IMR-90 (cell line): Measurements from ENCODE around the gene MACF1. TPM values are rescaled to one million over a fixed set of nuclear protein-coding genes. Genes with fewer than 3 reads are reported as not detected.
"Not testable (repeated sequence)": the region's sequence is repeated elsewhere in the genome, so short reads cannot be mapped to it uniquely, and the experiment has no call there.

Experiments used
- ATAC-seq: fragments of 200-7000 bp; cut with Tn5 transposase; 2 replicates; pipeline ENCODE4 v1.9.1; 2020; ENCODE audit warnings: low read depth, mild to moderate bottlenecking, moderate library complexity
- BruUV-seq: library from RNA; stranded (reverse); fragments of 400-500 nt; replicated peaks from 2 replicates; lab custom pipeline; 2021; lab: Mats Ljungman, UMichigan
- CTCF ChIA-PET: fragments of 300-600 bp; formaldehyde crosslinking; extraction: SDS; loops from one replicate; lab custom pipeline; 2021; ENCODE audit warnings: antibody characterized with exemption; lab: Yijun Ruan, JAX
- POLR2A ChIA-PET: fragments of 300-600 bp; sonication (Branson Sonifier 250); formaldehyde crosslinking; loops from one replicate; lab custom pipeline; 2022; ENCODE audit warnings: antibody characterized with exemption; ENCODE audit not compliant: unreplicated experiment; lab: Charles Lee
- DNase-seq: peaks from one replicate; pipeline ENCODE4 v3.0.0; 2013
- H2AFZ ChIP-seq: replicated peaks from 2 replicates; pipeline ENCODE3; 2013; ENCODE audit warnings: low read length, mild to moderate bottlenecking; ENCODE audit not compliant: poor library complexity
- H2AK5ac ChIP-seq: 2 replicates; pipeline ENCODE4 v1.6.1; 2013; ENCODE audit warnings: low read depth, low read length, inconsistent platforms
- H2AK9ac ChIP-seq: replicated peaks from 2 replicates; pipeline ENCODE3; 2013; ENCODE audit warnings: mild to moderate bottlenecking, low read depth, low read length, moderate library complexity; ENCODE audit not compliant: poor library complexity
- H2BK120ac ChIP-seq: 2 replicates; pipeline ENCODE4 v1.6.1; 2013; ENCODE audit warnings: low read depth, low read length, inconsistent platforms
- H2BK15ac ChIP-seq: 3 replicates; pipeline ENCODE4 v1.6.1; 2013; ENCODE audit warnings: low read depth, low read length, inconsistent platforms
- H2BK20ac ChIP-seq: 2 replicates; pipeline ENCODE4 v1.6.1; 2013; ENCODE audit warnings: low read depth, mild to moderate bottlenecking, inconsistent platforms, low read length, moderate library complexity
- H2BK5ac ChIP-seq: 2 replicates; pipeline ENCODE4 v1.6.1; 2013; ENCODE audit warnings: mild to moderate bottlenecking, low read depth, low read length, inconsistent platforms; ENCODE audit not compliant: poor library complexity, severe bottlenecking
- H3K14ac ChIP-seq: replicated peaks from 2 replicates; pipeline ENCODE4 v1.6.1; 2013; ENCODE audit warnings: low read depth, low read length, inconsistent platforms
- H3K18ac ChIP-seq: 2 replicates; pipeline ENCODE4 v1.6.1; 2013; ENCODE audit warnings: low read depth, low read length, control low read depth
- H3K23ac ChIP-seq: 2 replicates; pipeline ENCODE4 v1.6.1; 2013; ENCODE audit warnings: low read depth, low read length, inconsistent platforms
- H3K27ac ChIP-seq: 2 replicates; pipeline ENCODE4 v1.5.1; 2013; ENCODE audit warnings: mild to moderate bottlenecking, control low read depth, low read length; ENCODE audit not compliant: insufficient read depth
- H3K27me3 ChIP-seq: 2 replicates; pipeline ENCODE4 v1.6.1; 2013; ENCODE audit warnings: low read length; ENCODE audit not compliant: control insufficient read depth, insufficient read depth
- H3K36me3 ChIP-seq: 2 replicates; pipeline ENCODE4 v1.6.1; 2013; ENCODE audit warnings: low read length, mixed read lengths; ENCODE audit not compliant: control insufficient read depth, insufficient read depth
- H3K4ac ChIP-seq: 2 replicates; pipeline ENCODE4 v1.6.1; 2013; ENCODE audit warnings: low read depth, low read length, inconsistent platforms
- H3K4me1 ChIP-seq: 2 replicates; pipeline ENCODE4 v1.6.1; 2013; ENCODE audit warnings: low read length, mixed read lengths; ENCODE audit not compliant: control insufficient read depth, insufficient read depth
- H3K4me2 ChIP-seq: 2 replicates; pipeline ENCODE4 v1.6.1; 2013; ENCODE audit warnings: low read depth, mild to moderate bottlenecking, control low read depth, low read length, moderate library complexity
- H3K4me3 ChIP-seq: 2 replicates; pipeline ENCODE4 v1.5.1; 2013; ENCODE audit warnings: low read depth, mild to moderate bottlenecking, control low read depth, low read length, moderate library complexity; ENCODE audit not compliant: insufficient read depth
- H3K56ac ChIP-seq: 2 replicates; pipeline ENCODE4 v1.6.1; 2013; ENCODE audit warnings: low read length, inconsistent platforms; ENCODE audit not compliant: insufficient read depth; ENCODE audit errors: extremely low read depth
- H3K79me1 ChIP-seq, 2 experiments: 2 replicates each; pipeline ENCODE4 v1.6.1; 2013; ENCODE audit warnings: low read length in 2 of 2, inconsistent platforms in 1 of 2, low read depth in 1 of 2
- H3K9ac ChIP-seq: 2 replicates; pipeline ENCODE4 v1.6.1; 2013; ENCODE audit warnings: low read depth, low read length, control low read depth
- H3K9me1 ChIP-seq: 2 replicates; pipeline ENCODE4 v1.6.1; 2013; ENCODE audit warnings: low read length, inconsistent platforms; ENCODE audit not compliant: insufficient read depth
- H3K9me3 ChIP-seq: 2 replicates; pipeline ENCODE4 v1.6.1; 2013; ENCODE audit warnings: low read length; ENCODE audit not compliant: control insufficient read depth, insufficient read depth
- H4K20me1 ChIP-seq: 2 replicates; pipeline ENCODE4 v1.6.1; 2013; ENCODE audit warnings: low read length, inconsistent platforms; ENCODE audit not compliant: insufficient read depth
- H4K5ac ChIP-seq: 2 replicates; pipeline ENCODE4 v1.6.1; 2013; ENCODE audit warnings: mild to moderate bottlenecking, low read depth, low read length, control low read depth
- H4K8ac ChIP-seq, 2 experiments: 2 replicates each; pipeline ENCODE4 v1.6.1; 2013; ENCODE audit warnings: low read depth in 2 of 2, low read length in 2 of 2, control low read depth in 1 of 2, inconsistent platforms in 1 of 2
- H4K91ac ChIP-seq: 2 replicates; pipeline ENCODE4 v1.6.1; 2013; ENCODE audit warnings: low read depth, low read length, inconsistent platforms; ENCODE audit not compliant: insufficient read depth
- BHLHE40 ChIP-seq: fragments of 150-350 bp; IDR thresholded peaks from 2 replicates; pipeline ENCODE4 v1.6.1; 2016; ENCODE audit warnings: mild to moderate bottlenecking, low read depth, low read length
- MAZ ChIP-seq: IDR thresholded peaks from 2 replicates; pipeline ENCODE4 v1.6.1; 2012; ENCODE audit warnings: low read depth, mild to moderate bottlenecking, low read length, improper control_type of control experiment, moderate library complexity, borderline replicate concordance
- WGBS, 2 experiments: methylation state at CpG; one replicate each; pipeline versions ENCODE4 v1.1.5 to v1.1.7; 2013; ENCODE audit warnings: missing lambda C conversion rate in 2 of 2; ENCODE audit not compliant: insufficient read length in 1 of 2; ENCODE audit errors: extremely low coverage in 2 of 2; 5-methylcytosine and 5-hydroxymethylcytosine counted together
- dilution Hi-C: fragments of 300-500 bp; cut with HindIII; formaldehyde crosslinking; loops from one replicate; pipeline ENCODE4 v1.14.3; 2018; ENCODE audit warnings: low sequenced_read_pairs; ENCODE audit not compliant: unreplicated experiment
- in situ Hi-C: fragments of 300-500 bp; cut with MboI; formaldehyde crosslinking; loops from 3 replicates; pipeline ENCODE4 v1.14.3; 2019; ENCODE audit warnings: low sequenced_read_pairs, inconsistent platforms, mixed read lengths
- intact Hi-C: fragments of 100-400 bp; cut with micrococcal nuclease; formaldehyde crosslinking; loops from 2 replicates; pipeline ENCODE4 v1.10.0; 2022
- polyA plus RNA-seq, 3 experiments: library from polyadenylated mRNA; depleted of rRNA; stranded (reverse); fragments of >200 nt; gene quantifications; 2 replicates each; pipeline ENCODE4 v1.2.3, GENCODE V29; 2012; ENCODE audit warnings: low replicate concordance in 1 of 3
- total RNA-seq: library from RNA; depleted of rRNA; stranded (reverse); fragments of >200 nt; gene quantifications from 2 replicates; pipeline ENCODE4 v1.2.3, GENCODE V29; 2012
- TF ChIP-seq, protein P1 (sequence below): conservative IDR thresholded peaks from 2 replicates; pipeline ENCODE4 v1.5.1; 2012; ENCODE audit warnings: mild to moderate bottlenecking, low read depth, low read length, improper control_type of control experiment

The MACF1 gene
- total and polyA plus RNA-seq, 2 of the 4 experiments (the other 2 are of a cell fraction): 67.6 to 369 TPM

DNA sequence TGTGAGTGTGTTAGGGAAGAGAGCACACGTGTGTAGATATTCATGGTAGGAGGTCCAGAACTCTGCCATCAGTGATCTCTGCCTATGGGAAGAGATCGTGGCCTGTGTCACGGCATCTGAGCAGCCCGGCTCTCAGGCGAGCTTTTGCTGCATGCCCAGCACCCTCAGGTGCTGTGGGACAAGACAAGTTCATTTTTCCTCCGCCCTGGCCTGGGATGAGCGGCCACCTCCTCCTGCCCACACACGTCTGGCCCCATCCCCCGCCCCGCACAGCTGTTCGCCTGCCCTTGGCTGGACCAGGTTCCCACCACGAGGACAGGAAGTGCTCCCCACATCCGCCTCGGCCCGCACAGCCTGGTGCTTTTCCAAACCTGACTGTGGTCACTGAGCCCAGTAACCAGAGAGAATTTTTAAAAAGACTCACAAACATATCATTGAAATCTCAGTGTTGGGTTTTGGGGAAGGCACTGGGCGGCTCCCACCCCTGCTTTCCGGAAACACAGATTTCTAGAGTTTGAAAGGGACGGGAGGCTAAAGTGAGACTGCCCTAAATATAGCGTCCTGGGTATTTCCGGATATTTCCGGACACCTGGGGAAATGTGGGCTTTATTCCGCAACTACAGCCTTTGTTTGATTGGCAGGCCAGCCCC lies 305.0 kb downstream of the MACF1 start:
- Histone ChIP-seq H4K91ac (no peak overlapping the region), H3K27me3 (peaks cover 3% of the 10 kb centered on the region; the same call in 1 of the 2 replicates), H4K20me1 (no peaks in the 10 kb centered on the region), H3K18ac (no peak overlapping the region), H2AK5ac (no peak overlapping the region), H4K5ac (no peak overlapping the region), H3K4me1 (no peaks in the 10 kb centered on the region; the same call in 1 of the 2 replicates), H3K14ac (no peak overlapping the region), H4K8ac (no peak overlapping the region), H3K27ac (no peak overlapping the region), H2BK20ac (no peak overlapping the region), H2BK5ac (no peak overlapping the region), H2AFZ (peak overlapping the region; percentile 73), H2AK9ac (no peak overlapping the region), H2BK15ac (no peak overlapping the region), H3K36me3 (no peaks in the 10 kb centered on the region), H3K4me2 (no peak overlapping the region), H3K79me1 (no peaks in the 10 kb centered on the region), H3K9me1 (no peaks in the 10 kb centered on the region), H3K4me3 (no peak overlapping the region), H3K9me3 (no peaks in the 10 kb centered on the region), H3K4ac (no peak overlapping the region), H3K9ac (no peak overlapping the region), H3K56ac (no peak overlapping the region), H3K23ac (no peak overlapping the region), H2BK120ac (no peak overlapping the region)
- CTCF ChIA-PET: no interaction called here
- dilution Hi-C loops: no loop called here
- ATAC-seq: no peak
- TF ChIP-seq BHLHE40: no peak
- TF ChIP-seq, protein P1, sequence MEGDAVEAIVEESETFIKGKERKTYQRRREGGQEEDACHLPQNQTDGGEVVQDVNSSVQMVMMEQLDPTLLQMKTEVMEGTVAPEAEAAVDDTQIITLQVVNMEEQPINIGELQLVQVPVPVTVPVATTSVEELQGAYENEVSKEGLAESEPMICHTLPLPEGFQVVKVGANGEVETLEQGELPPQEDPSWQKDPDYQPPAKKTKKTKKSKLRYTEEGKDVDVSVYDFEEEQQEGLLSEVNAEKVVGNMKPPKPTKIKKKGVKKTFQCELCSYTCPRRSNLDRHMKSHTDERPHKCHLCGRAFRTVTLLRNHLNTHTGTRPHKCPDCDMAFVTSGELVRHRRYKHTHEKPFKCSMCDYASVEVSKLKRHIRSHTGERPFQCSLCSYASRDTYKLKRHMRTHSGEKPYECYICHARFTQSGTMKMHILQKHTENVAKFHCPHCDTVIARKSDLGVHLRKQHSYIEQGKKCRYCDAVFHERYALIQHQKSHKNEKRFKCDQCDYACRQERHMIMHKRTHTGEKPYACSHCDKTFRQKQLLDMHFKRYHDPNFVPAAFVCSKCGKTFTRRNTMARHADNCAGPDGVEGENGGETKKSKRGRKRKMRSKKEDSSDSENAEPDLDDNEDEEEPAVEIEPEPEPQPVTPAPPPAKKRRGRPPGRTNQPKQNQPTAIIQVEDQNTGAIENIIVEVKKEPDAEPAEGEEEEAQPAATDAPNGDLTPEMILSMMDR: no peak
- no peak for TF ChIP-seq MAZ
- intact Hi-C loops: no loop called here
- peak; percentile 38 for DNase-seq
- BruUV-seq: no TSS peak
- POLR2A ChIA-PET: no interaction called here
- in situ Hi-C loops: loop anchor here (10.0 kb wide), 1 partner anchor 205 kb away; no protein-coding TSS in a partner anchor
- 95% methylated on average over 4 of the region's 22 CpGs; no CpG with 5 or more reads in 1 of the 2 experiments for WGBS, 2 experiments

- H4K20me1 ChIP-seq, H2BK15ac ChIP-seq, H3K27me3 ChIP-seq, H2AK5ac ChIP-seq, H2BK5ac ChIP-seq, in situ Hi-C loops, DNase-seq, H2BK20ac ChIP-seq, H3K4me3 ChIP-seq, H2AK9ac ChIP-seq, CTCF ChIA-PET, H3K27ac ChIP-seq, H3K56ac ChIP-seq, POLR2A ChIA-PET, H3K9me1 ChIP-seq, H3K9ac ChIP-seq, H3K23ac ChIP-seq, H3K36me3 ChIP-seq, intact Hi-C loops, H3K14ac ChIP-seq, H4K91ac ChIP-seq, BruUV-seq, dilution Hi-C loops, H3K4me1 ChIP-seq, H2BK120ac ChIP-seq, H2AFZ ChIP-seq, H3K4me2 ChIP-seq, ATAC-seq, H4K5ac ChIP-seq, H3K4ac ChIP-seq, H4K8ac ChIP-seq, H3K79me1 ChIP-seq, H3K18ac ChIP-seq, H3K9me3 ChIP-seq: not testable (repeated sequence)
- 93% methylated on average over 3 of the region's 20 CpGs; no CpG with 5 or more reads in 1 of the 2 experiments for WGBS, 2 experiments
Measured at GRCh38 chr1:39510570-39511186, 306.2 kb downstream of the MACF1 start.
